Skeletal muscle tissue (tissue), 4 donors: ENCODE measurements around the gene FADS1. TPM values are rescaled to one million over a fixed set of nuclear protein-coding genes. Genes with fewer than 3 reads are reported as not detected.
A peak's percentile ranks its signal among the peaks of the same experiment; 100 is the strongest.

Source experiments
- H3K27ac ChIP-seq: one replicate; pipeline ENCODE4 v1.7.0; 2013; ENCODE audit warnings: mild to moderate bottlenecking, low read depth, low read length, inconsistent platforms
- H3K27me3 ChIP-seq, 3 donors: one replicate each; pipeline ENCODE4 v1.7.0; 2013; ENCODE audit warnings: low read length in 3 of 3; ENCODE audit not compliant: control insufficient read depth in 3 of 3, insufficient read depth in 3 of 3
- H3K36me3 ChIP-seq, 3 donors: one replicate each; pipeline ENCODE4 v1.7.0; 2013; ENCODE audit warnings: low read length in 3 of 3; ENCODE audit not compliant: control insufficient read depth in 3 of 3, insufficient read depth in 3 of 3
- H3K4me1 ChIP-seq, 3 donors: one replicate each; pipeline ENCODE4 v1.7.0; 2013; ENCODE audit warnings: low read length in 3 of 3, mild to moderate bottlenecking in 3 of 3; ENCODE audit not compliant: control insufficient read depth in 3 of 3, insufficient read depth in 3 of 3
- H3K4me3 ChIP-seq, 3 donors: one replicate each; pipeline ENCODE4 v1.7.0; 2013; ENCODE audit warnings: low read length in 3 of 3
- H3K9ac ChIP-seq, 3 donors: one replicate each; pipeline ENCODE4 v1.7.0; 2013; ENCODE audit warnings: low read length in 3 of 3, mild to moderate bottlenecking in 3 of 3, moderate library complexity in 2 of 3, low read depth in 1 of 3
- H3K9me3 ChIP-seq, 3 donors: one replicate each; pipeline ENCODE4 v1.7.0; 2013; ENCODE audit warnings: low read length in 3 of 3; ENCODE audit not compliant: control insufficient read depth in 3 of 3
- total RNA-seq: library from RNA; depleted of rRNA; stranded (reverse); fragments of >200 nt; gene quantifications from one replicate; pipeline ENCODE4 v1.2.3, GENCODE V29; 2014
- donor health status: Osteomylitis.

FADS1 gene
- total RNA-seq, 1 donor from 2014 or later = 16.2 TPM

GRCh38 chr11:61846362-61847020, 29.7 kb upstream of the FADS1 start:
- peak overlapping the region; percentile 19 for H3K27ac ChIP-seq
- H3K36me3 ChIP-seq = peaks cover 7 to 17% (median 9%) of the 10 kb centered on the region in 3 donors
- peaks cover 0 to 6% (median 3%) of the 10 kb centered on the region in 3 donors for H3K4me1 ChIP-seq
- no peak overlapping the region for H3K4me3 ChIP-seq
- no peak overlapping the region for H3K9ac ChIP-seq
- peaks cover 0 to 8% (median 6%) of the 10 kb centered on the region in 3 donors for H3K27me3 ChIP-seq
- H3K9me3 ChIP-seq = no peaks in the 10 kb centered on the region

DNA sequence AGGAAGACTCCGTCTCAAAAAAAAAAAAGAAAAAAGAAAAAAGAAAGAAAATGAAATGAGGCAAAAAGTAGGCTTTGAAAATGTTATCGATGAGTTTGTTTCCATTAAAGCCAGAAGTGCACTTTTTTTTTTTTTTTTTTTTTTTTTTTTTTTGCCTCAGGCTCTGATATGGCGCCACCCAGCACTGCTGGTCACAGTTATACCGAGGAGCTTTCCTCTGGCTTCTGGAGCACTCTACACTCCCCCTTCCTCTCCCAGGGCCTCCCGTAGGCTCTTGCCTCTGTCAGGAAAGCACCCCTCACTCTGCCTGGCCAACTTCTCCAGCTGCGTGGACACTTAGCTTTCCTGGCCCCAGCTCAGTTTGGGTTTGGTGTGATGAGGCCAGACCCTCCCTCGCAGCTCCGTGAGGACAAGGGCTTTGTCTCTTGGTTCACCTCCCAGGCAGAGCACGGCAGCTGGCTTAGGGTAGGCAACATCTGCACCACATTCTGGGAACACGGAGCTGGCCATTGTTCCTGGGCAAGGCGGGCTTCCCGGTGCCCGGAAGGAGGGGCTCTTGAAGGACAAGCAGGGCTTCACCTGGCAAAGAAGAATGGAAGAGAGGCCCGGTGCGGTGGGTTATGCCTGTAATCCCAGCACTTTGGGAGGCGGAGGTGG, 28.2 kb upstream of the FADS1 start:
- no peak overlapping the region for H3K9ac ChIP-seq
- H3K27me3 ChIP-seq = peaks cover 0 to 6% (median 0%) of the 10 kb centered on the region in 3 donors
- no peak overlapping the region for H3K27ac ChIP-seq
- peaks cover 14 to 26% (median 15%) of the 10 kb centered on the region in 3 donors for H3K36me3 ChIP-seq
- H3K9me3 ChIP-seq = no peaks in the 10 kb centered on the region
- peaks cover 0 to 3% (median 0%) of the 10 kb centered on the region in 3 donors for H3K4me1 ChIP-seq
- H3K4me3 ChIP-seq = no peak overlapping the region

GRCh38 chr11:61842528-61842820, 25.7 kb upstream of the FADS1 start:
- H3K4me3 ChIP-seq = no peak overlapping the region
- no peak overlapping the region for H3K27ac ChIP-seq
- H3K9me3 ChIP-seq = no peaks in the 10 kb centered on the region
- H3K36me3 ChIP-seq = peaks cover 7 to 21% (median 18%) of the 10 kb centered on the region in 3 donors
- H3K27me3 ChIP-seq = no peaks in the 10 kb centered on the region
- H3K9ac ChIP-seq = no peak overlapping the region
- H3K4me1 ChIP-seq = peaks cover 0 to 3% (median 0%) of the 10 kb centered on the region in 3 donors

DNA sequence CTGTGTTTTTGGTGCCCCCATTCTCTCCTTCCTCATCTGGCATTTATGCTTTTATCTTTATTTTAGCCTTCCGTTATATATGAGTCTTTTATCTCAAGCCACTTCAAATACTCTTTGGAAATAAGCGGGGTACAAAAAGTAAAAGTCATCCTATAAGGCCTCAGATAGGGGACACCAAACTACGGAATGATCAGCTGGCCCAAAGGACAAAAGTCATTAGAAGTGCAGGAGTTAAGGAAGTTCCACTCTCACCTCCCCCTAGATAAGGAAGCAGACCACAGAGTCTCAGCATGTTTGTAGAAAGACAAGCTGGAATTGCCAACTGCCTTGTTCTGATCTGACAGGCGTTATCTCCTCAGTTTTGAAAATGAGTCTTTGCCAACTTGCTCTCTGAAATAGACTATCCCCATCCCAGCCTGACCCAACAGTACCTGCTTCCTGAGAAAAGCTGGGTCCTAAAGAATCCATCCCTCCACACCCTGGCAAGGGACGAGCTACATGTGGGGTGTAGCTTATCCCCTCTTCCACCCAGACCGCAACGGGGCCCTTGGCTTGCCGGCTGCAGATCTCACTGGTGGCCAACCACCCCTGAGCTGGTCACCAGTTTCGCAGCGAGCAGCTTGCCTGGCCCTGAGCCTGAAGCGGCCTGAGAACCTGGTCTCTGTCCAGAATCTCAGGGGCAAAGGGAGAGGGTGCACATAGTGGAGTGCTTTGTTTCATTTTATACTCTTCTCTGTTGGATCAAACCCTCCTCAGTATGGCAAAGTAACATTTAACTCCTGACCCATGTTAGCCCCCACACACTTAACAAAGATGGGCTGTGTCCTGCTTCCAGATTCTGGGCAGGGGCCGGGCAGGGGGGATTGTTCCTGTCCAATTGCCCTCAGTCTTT, 25.1 kb upstream of the FADS1 start:
- Histone ChIP-seq H3K36me3 (peaks cover 7 to 20% (median 18%) of the 10 kb centered on the region in 3 donors), H3K9ac (no peak overlapping the region), H3K9me3 (no peaks in the 10 kb centered on the region), H3K27ac (no peak overlapping the region), H3K27me3 (no peaks in the 10 kb centered on the region), H3K4me1 (peaks cover 0 to 3% (median 0%) of the 10 kb centered on the region in 3 donors), H3K4me3 (no peak overlapping the region)

DNA sequence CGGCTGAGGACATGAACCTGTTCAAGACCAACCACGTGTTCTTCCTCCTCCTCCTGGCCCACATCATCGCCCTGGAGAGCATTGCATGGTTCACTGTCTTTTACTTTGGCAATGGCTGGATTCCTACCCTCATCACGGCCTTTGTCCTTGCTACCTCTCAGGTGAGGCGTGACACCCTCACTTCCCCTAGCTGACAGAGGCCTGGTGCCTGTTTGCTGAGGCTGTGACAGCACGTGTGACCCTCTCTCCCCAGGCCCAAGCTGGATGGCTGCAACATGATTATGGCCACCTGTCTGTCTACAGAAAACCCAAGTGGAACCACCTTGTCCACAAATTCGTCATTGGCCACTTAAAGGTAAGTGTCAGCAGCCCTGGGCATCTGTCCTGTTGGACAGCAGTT, 23.6 kb upstream of the FADS1 start:
- no peak overlapping the region for H3K9ac ChIP-seq
- peaks cover 7 to 20% (median 18%) of the 10 kb centered on the region in 3 donors for H3K36me3 ChIP-seq
- H3K27me3 ChIP-seq = no peaks in the 10 kb centered on the region
- no peak overlapping the region for H3K27ac ChIP-seq
- peaks cover 0 to 5% (median 0%) of the 10 kb centered on the region in 3 donors for H3K4me1 ChIP-seq
- H3K4me3 ChIP-seq = no peak overlapping the region
- no peaks in the 10 kb centered on the region for H3K9me3 ChIP-seq

DNA sequence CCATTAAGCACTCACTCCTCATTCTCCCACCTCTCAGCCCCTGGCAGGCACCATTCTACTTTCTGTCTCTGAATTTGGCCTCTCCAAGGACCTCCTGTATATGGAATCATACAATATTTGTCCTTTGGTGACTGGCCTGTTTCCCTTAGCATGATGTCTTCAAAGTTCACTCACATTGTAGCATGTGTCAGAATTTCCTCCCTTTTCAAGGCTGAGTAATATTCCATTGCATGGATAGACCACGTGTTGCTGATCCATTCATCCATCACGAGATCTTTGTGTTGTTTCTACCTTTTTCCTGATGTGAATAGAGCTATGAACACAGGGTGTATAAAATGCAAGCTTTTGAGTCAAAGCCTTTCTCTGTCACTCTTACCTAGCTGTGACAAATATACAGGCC, 22.9 kb upstream of the FADS1 start:
- no peak overlapping the region for H3K27ac ChIP-seq
- H3K36me3 ChIP-seq = peaks cover 7 to 18% (median 17%) of the 10 kb centered on the region in 3 donors
- H3K9ac ChIP-seq = no peak overlapping the region
- H3K27me3 ChIP-seq = no peaks in the 10 kb centered on the region
- peaks cover 0 to 6% (median 3%) of the 10 kb centered on the region in 3 donors for H3K4me1 ChIP-seq
- H3K4me3 ChIP-seq = no peak overlapping the region
- H3K9me3 ChIP-seq = no peaks in the 10 kb centered on the region

GRCh38 chr11:61838921-61839320, 22.1 kb upstream of the FADS1 start:
- Histone ChIP-seq H3K9ac (no peak overlapping the region), H3K27me3 (no peaks in the 10 kb centered on the region), H3K27ac (no peak overlapping the region), H3K9me3 (no peaks in the 10 kb centered on the region), H3K36me3 (peaks cover 7 to 18% (median 17%) of the 10 kb centered on the region in 3 donors), H3K4me3 (no peak overlapping the region), H3K4me1 (peaks cover 7 to 14% (median 10%) of the 10 kb centered on the region in 3 donors)

DNA sequence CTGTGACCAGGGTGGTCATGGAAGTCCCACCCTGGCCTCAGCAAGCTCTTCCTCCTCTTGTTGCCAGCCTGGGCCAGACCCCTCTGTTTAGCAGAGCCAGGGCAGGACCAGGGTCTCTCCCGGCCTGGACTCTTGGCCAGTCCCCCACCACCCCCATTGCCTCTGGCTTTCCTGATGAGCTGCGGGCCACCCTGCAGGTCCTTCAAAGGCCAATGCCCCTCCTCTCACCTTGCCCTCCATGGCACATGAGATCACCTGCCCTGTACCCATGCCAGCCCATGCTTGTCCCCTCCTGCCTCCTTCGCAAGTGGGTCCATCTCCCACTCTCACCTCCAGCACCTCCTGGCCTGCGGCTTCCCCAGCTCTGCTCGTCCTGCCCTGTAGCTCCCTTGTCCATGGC, 21.7 kb upstream of the FADS1 start:
- no peaks in the 10 kb centered on the region for H3K27me3 ChIP-seq
- no peak overlapping the region for H3K27ac ChIP-seq
- no peak overlapping the region for H3K4me3 ChIP-seq
- peaks cover 11 to 17% (median 13%) of the 10 kb centered on the region in 3 donors for H3K4me1 ChIP-seq
- H3K36me3 ChIP-seq = peaks cover 7 to 18% (median 17%) of the 10 kb centered on the region in 3 donors
- H3K9me3 ChIP-seq = no peaks in the 10 kb centered on the region
- no peak overlapping the region for H3K9ac ChIP-seq

DNA sequence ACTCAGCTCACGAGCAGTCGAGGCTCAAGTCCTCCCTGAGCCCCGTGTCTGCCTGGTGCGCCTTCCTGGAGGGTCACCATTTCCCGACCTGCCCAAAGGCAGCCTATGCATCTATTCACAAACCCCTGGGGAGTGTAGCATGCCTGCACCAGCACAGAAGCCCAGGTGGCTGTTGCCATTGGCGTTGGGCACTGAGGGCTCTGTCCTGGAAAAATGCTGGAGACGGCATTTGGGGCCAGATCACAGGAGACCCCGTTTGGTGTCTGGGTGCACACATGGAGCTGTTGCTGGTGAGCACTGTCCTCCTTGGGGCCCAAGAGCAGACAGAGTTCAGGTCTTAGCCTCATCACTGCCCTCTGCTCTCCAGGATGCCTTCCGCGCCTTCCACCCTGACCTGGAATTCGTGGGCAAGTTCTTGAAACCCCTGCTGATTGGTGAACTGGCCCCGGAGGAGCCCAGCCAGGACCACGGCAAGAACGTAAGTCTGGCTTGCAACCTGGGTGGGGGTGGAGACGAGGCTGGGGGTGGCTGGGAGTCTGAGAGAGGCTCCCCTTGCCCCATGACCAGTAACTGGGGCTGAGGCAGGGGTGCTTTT, 20.7 kb upstream of the FADS1 start:
- H3K27ac ChIP-seq = no peak overlapping the region
- H3K4me1 ChIP-seq = peaks cover 11 to 20% (median 14%) of the 10 kb centered on the region in 3 donors
- no peak overlapping the region for H3K9ac ChIP-seq
- peaks cover 0 to 7% (median 4%) of the 10 kb centered on the region in 3 donors for H3K27me3 ChIP-seq
- H3K9me3 ChIP-seq = no peaks in the 10 kb centered on the region
- no peak overlapping the region for H3K4me3 ChIP-seq
- peaks cover 7 to 18% (median 14%) of the 10 kb centered on the region in 3 donors for H3K36me3 ChIP-seq
